Gastroesophageal sphincter (tissue), 4 donors: ENCODE measurements around the gene FAM13C. TPM values are rescaled to one million over a fixed set of nuclear protein-coding genes. Genes with fewer than 3 reads are reported as not detected.
A peak's percentile ranks its signal among the peaks of the same experiment; 100 is the strongest.

Source experiments
- ATAC-seq: fragments of 150-250 bp; one replicate; pipeline ENCODE4 v1.9.1; 2016; ENCODE audit warnings: mild to moderate bottlenecking, moderate library complexity
- H3K27ac ChIP-seq, 4 donors: fragments of 200-600 bp; sonication (generic) in 3 of 4; 1 replicate in 3 of 4; 2 replicates in 1 of 4; pipeline ENCODE4 v1.5.1; 2016 to 2019
- H3K27me3 ChIP-seq: fragments of 200-600 bp; sonication (generic); one replicate; pipeline ENCODE4 v1.5.1; 2019
- H3K36me3 ChIP-seq, 2 donors: fragments of 200-600 bp; sonication (generic); one replicate each; pipeline ENCODE4 v1.5.1; 2019; ENCODE audit warnings: control low read depth in 1 of 2
- H3K4me1 ChIP-seq, 3 donors: fragments of 200-600 bp; sonication (generic); 1 replicate in 2 of 3; 2 replicates in 1 of 3; pipeline ENCODE4 v1.5.1; 2016 to 2019; ENCODE audit warnings: control low read depth in 2 of 3
- H3K4me3 ChIP-seq, 2 donors: fragments of 200-600 bp; sonication (generic); one replicate each; pipeline ENCODE4 v1.5.1; 2019; ENCODE audit warnings: mild to moderate bottlenecking in 1 of 2, moderate library complexity in 1 of 2
- H3K9me3 ChIP-seq, 3 donors: fragments of 200-600 bp; sonication (generic); one replicate each; pipeline ENCODE4 v1.5.1; 2017 to 2019; ENCODE audit warnings: control low read depth in 2 of 3
- CTCF ChIP-seq, 4 experiments: fragments of 200-600 bp in 2 of 4; fragments of 450-650 bp in 2 of 4; sonication (generic) in 1 of 4; IDR thresholded peaks; one replicate each; pipeline ENCODE4 v1.5.1; 2017 to 2019; ENCODE audit warnings: antibody characterized with exemption in 4 of 4, mild to moderate bottlenecking in 2 of 4, moderate library complexity in 2 of 4
- EP300 ChIP-seq: sonication (generic); formaldehyde crosslinking; IDR thresholded peaks from one replicate; pipeline ENCODE4 v1.6.1; 2017; ENCODE audit warnings: antibody characterized with exemption, mild to moderate bottlenecking
- POLR2A ChIP-seq, 2 donors: fragments of 450-650 bp; IDR thresholded peaks; one replicate each; pipeline ENCODE4 v1.6.1; 2017; ENCODE audit warnings: antibody characterized with exemption in 2 of 2, mild to moderate bottlenecking in 2 of 2, moderate library complexity in 1 of 2
- POLR2AphosphoS5 ChIP-seq: sonication (generic); formaldehyde crosslinking; IDR thresholded peaks from one replicate; pipeline ENCODE4 v1.6.1; 2017; ENCODE audit warnings: antibody characterized with exemption
- WGBS, 2 donors: methylation state at CpG; one replicate each; pipeline ENCODE4 v1.1.5; 2018; ENCODE audit warnings: low coverage in 1 of 2; 5-methylcytosine and 5-hydroxymethylcytosine counted together
- total RNA-seq, 4 donors: library from RNA; depleted of rRNA; stranded (reverse); fragments of >200 nt; gene quantifications; one replicate each; pipeline ENCODE4 v1.1.0, GENCODE V29; 2016

FAM13C gene
- total RNA-seq, 4 donors from 2014 or later = 26.9 to 79.9 (median 45.5) TPM

DNA sequence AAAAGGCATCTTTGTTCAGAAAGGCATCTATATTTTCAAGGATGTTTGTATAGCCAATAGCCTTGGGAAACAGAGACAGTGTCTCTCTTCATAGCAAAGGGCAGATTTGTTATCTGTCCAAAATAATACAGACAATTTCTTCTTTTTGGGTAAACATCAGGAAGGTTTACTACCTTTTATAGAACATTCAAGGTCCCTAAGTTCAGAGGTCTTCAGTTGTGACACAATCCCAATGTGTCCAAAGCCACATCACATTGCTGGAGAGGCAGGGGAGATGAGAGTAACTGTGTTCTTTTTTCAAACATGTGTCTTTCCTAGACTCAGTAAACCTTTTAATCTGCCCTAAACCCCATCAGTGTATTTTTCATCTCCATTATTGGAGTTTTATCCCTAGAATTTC lies 33.6 kb upstream of the FAM13C start:
- Histone ChIP-seq H3K4me1 (peaks cover 0 to 6% (median 0%) of the 10 kb centered on the region in 3 donors), H3K27ac (no peak overlapping the region), H3K4me3 (no peak overlapping the region), H3K36me3 (no peaks in the 10 kb centered on the region), H3K9me3 (no peaks in the 10 kb centered on the region), H3K27me3 (no peaks in the 10 kb centered on the region)
- ATAC-seq = no peak
- TF ChIP-seq POLR2A (IDR thresholded peaks at IDR 0.05) (no peak), EP300 (no peak), POLR2AphosphoS5 (no peak)

- Histone ChIP-seq H3K4me1 (peaks cover 0 to 10% (median 0%) of the 10 kb centered on the region in 3 donors), H3K36me3 (no peaks in the 10 kb centered on the region), H3K9me3 (no peaks in the 10 kb centered on the region), H3K27ac (no peak overlapping the region), H3K27me3 (no peaks in the 10 kb centered on the region), H3K4me3 (no peak overlapping the region)
- TF ChIP-seq CTCF (IDR thresholded peaks at IDR 0.05) = no peak
- no peak for TF ChIP-seq POLR2AphosphoS5
- no peak for ATAC-seq
- WGBS, 2 donors = 56 to 89% methylated on average over 1 of the region's 1 CpG
These were observed 31.0 kb upstream of the FAM13C start for GRCh38 chr10:59393349-59393748.

GRCh38 chr10:59391060-59391459 lies 28.7 kb upstream of the FAM13C start:
- Histone ChIP-seq H3K4me3 (no peak overlapping the region), H3K27me3 (no peaks in the 10 kb centered on the region), H3K9me3 (no peaks in the 10 kb centered on the region), H3K27ac (peak overlapping the region in 1 of 4 donors; percentile 22), H3K4me1 (peaks cover 0 to 19% (median 3%) of the 10 kb centered on the region in 3 donors), H3K36me3 (no peaks in the 10 kb centered on the region)
- no peak for TF ChIP-seq EP300
- no peak for TF ChIP-seq CTCF (IDR thresholded peaks at IDR 0.05)
- no peak for TF ChIP-seq POLR2AphosphoS5
- no peak for TF ChIP-seq POLR2A (IDR thresholded peaks at IDR 0.05)
- ATAC-seq = no peak
- 29 to 46% methylated on average over 2 of the region's 2 CpGs for WGBS, 2 donors

DNA sequence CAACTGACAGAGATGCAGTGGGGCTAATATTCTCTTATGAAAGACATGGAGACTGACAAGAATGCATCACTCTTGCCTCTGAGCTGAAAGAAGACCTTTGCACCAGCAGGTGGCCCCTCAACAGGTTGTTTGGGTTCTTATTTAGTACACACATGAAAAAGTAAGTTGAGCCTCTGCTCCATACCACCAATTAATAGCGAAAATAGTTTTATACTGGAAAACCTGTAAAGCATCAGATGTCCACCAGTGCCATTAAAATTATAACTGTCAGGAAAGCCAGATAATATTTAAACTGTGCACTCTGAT lies 26.3 kb upstream of the FAM13C start:
- Histone ChIP-seq H3K4me3 (no peak overlapping the region), H3K27me3 (no peaks in the 10 kb centered on the region), H3K36me3 (no peaks in the 10 kb centered on the region), H3K4me1 (peaks cover 0 to 20% (median 3%) of the 10 kb centered on the region in 3 donors), H3K9me3 (no peaks in the 10 kb centered on the region), H3K27ac (peak overlapping the region in 1 of 4 donors; percentile 47)
- TF ChIP-seq POLR2AphosphoS5 (no peak), EP300 (no peak), CTCF (IDR thresholded peaks at IDR 0.05) (no peak), POLR2A (IDR thresholded peaks at IDR 0.05) (no peak)
- ATAC-seq = no peak
- WGBS, 2 donors = 80 to 100% methylated on average over 1 of the region's 1 CpG

DNA sequence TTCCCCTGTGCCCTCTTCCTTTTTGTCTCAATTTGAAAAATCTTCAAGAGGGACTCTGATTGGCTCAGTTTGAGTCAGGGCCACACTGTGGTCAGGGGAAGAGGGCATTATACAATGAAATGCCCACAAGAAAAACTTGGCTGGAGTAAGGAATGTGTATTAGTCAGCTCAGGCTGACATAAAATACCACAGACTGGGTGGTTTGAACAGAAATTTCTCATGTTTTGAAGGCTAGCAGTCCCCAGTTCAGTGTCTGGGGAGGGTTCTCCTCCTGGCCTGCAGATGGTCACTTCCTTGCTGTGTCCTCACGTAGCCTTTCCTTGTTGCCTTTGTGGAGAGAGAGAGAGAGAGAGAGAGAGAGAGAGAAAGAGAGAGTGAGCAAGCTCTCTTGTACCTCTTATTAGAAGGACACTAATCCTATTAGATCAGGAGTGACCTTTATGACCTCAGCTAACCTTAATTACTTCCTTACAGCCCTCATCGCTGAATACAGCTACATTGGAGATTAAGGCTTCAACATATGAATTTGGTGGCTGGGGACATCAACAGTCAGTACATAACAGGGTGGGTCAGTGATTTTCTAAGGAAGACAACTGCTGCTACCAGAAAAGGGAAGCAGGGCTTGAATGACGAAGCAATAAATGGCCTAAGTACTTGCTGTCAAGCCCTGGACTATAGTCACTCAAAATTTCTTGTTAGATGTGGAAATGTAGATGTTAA lies 25.8 kb upstream of the FAM13C start:
- Histone ChIP-seq H3K36me3 (no peaks in the 10 kb centered on the region), H3K27ac (peak overlapping the region in 3 of 4 donors; percentile 2 to 47 (median 14))

More for the DNA sequence above, 25.8 kb upstream of the FAM13C start:
- H3K4me3 ChIP-seq = no peak overlapping the region
- no peak for ATAC-seq
- TF ChIP-seq POLR2AphosphoS5 (no peak), POLR2A (IDR thresholded peaks at IDR 0.05) (no peak), CTCF (IDR thresholded peaks at IDR 0.05) (no peak), EP300 (no peak)
- no peaks in the 10 kb centered on the region for H3K9me3 ChIP-seq
- WGBS, 2 donors = 60 to 63% methylated on average over 2 of the region's 3 CpGs
- H3K27me3 ChIP-seq = no peaks in the 10 kb centered on the region
- peaks cover 0 to 25% (median 3%) of the 10 kb centered on the region in 3 donors for H3K4me1 ChIP-seq
